Measurements from ENCODE around the gene GDAP1L1. TPM values are rescaled to one million over a fixed set of nuclear protein-coding genes. Genes with fewer than 3 reads are reported as not detected.

The GDAP1L1 gene
- total RNA-seq, 1 experiment from 2014 or later, result 0.54 TPM

DNA sequence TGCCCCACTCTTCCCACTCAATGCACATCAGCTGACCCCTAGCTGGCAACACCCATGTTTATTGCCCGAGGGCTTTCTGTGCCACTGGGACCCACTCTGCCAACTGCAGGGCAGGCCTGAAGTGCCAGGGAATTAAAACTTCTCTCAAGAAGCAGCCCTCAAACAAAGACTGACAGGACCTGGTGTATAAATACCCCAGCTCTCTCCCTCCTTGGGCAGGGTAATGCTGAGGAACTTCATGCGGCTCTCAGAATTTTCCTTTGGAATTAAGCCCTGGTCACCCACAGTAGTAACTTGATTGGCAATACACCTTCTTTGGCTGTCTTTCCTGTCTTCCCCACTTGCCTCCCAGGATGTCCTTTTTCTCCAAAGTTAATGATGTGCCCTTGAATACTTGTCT is 5.3 kb upstream of the GDAP1L1 start:
- POLR2A ChIA-PET (ENCODE audit: low non-redundant PET), result no interaction called here
- intact Hi-C loops (cut with micrococcal nuclease; ENCODE audit: unreplicated experiment), result no loop called here
- H3K27ac ChIP-seq (ENCODE audit: low read depth, low read length, poor library complexity, severe bottlenecking), result no peak overlapping the region

DNA sequence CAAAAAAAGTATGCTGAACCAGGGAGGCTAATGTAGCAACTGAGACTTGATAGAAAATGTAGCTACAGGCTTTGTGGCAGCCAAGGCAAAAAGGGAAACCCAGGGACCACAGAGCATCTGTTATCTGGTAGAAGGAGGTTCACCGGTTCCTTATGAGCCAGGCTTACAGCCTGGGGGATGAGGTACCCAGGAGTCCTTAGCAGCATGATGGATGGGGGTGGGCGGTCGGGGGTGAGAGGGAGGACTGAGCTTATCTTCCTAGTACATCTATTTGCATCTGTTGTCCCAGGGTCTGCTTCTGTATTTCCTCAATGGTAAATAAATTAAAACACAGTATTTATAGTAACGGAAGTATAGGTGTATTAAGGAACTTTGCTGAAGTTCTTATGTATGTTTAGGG is 1.1 kb upstream of the GDAP1L1 start:
- Histone ChIP-seq H3K27ac (ENCODE audit: low read depth, low read length, poor library complexity, severe bottlenecking) (no peak overlapping the region), H3K4me1 (ENCODE audit: insufficient read depth, low read length, poor library complexity, severe bottlenecking) (no peaks in the 10 kb centered on the region), H3K27me3 (replicated peaks; ENCODE audit: insufficient read depth, low read depth, low read length, poor library complexity) (peaks cover 45% of the 10 kb centered on the region), H3K4me3 (ENCODE audit: low read depth, low read length, poor library complexity, severe bottlenecking) (no peak overlapping the region), H3K36me3 (ENCODE audit: insufficient read depth, low read length, poor library complexity, severe bottlenecking) (no peaks in the 10 kb centered on the region), H3K9me3 (ENCODE audit: low read depth, low read length, poor library complexity, severe bottlenecking) (no peaks in the 10 kb centered on the region)
- no peak for DNase-seq (ENCODE audit: low spot score)
- CTCF ChIA-PET, result no interaction called here
- intact Hi-C loops (cut with micrococcal nuclease; ENCODE audit: unreplicated experiment), result no loop called here
- BruUV-seq (replicated peaks), result no TSS peak
- POLR2A ChIA-PET (ENCODE audit: low non-redundant PET), result no interaction called here
- TF ChIP-seq EZH2 (IDR thresholded peaks at IDR 0.05; ENCODE audit: borderline replicate concordance, low read depth, low read length, poor library complexity, severe bottlenecking), result no peak
- TF ChIP-seq, protein P1, sequence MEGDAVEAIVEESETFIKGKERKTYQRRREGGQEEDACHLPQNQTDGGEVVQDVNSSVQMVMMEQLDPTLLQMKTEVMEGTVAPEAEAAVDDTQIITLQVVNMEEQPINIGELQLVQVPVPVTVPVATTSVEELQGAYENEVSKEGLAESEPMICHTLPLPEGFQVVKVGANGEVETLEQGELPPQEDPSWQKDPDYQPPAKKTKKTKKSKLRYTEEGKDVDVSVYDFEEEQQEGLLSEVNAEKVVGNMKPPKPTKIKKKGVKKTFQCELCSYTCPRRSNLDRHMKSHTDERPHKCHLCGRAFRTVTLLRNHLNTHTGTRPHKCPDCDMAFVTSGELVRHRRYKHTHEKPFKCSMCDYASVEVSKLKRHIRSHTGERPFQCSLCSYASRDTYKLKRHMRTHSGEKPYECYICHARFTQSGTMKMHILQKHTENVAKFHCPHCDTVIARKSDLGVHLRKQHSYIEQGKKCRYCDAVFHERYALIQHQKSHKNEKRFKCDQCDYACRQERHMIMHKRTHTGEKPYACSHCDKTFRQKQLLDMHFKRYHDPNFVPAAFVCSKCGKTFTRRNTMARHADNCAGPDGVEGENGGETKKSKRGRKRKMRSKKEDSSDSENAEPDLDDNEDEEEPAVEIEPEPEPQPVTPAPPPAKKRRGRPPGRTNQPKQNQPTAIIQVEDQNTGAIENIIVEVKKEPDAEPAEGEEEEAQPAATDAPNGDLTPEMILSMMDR (conservative IDR thresholded peaks at IDR 0.05; ENCODE audit: low read depth, low read length), result no peak

More for the DNA sequence above, 5.3 kb upstream of the GDAP1L1 start:
- CTCF ChIA-PET, result no interaction called here
- no peaks in the 10 kb centered on the region for H3K9me3 ChIP-seq (ENCODE audit: low read depth, low read length, poor library complexity, severe bottlenecking)
- H3K4me3 ChIP-seq (ENCODE audit: low read depth, low read length, poor library complexity, severe bottlenecking), result no peak overlapping the region
- no TSS peak for BruUV-seq (replicated peaks)
- H3K4me1 ChIP-seq (ENCODE audit: insufficient read depth, low read length, poor library complexity, severe bottlenecking), result no peaks in the 10 kb centered on the region
- no peaks in the 10 kb centered on the region for H3K36me3 ChIP-seq (ENCODE audit: insufficient read depth, low read length, poor library complexity, severe bottlenecking)
- peaks cover 27% of the 10 kb centered on the region for H3K27me3 ChIP-seq (replicated peaks; ENCODE audit: insufficient read depth, low read depth, low read length, poor library complexity)
- no peak for DNase-seq (ENCODE audit: low spot score)
- TF ChIP-seq, protein P1 (conservative IDR thresholded peaks at IDR 0.05; ENCODE audit: low read depth, low read length), result no peak
- no peak for TF ChIP-seq EZH2 (IDR thresholded peaks at IDR 0.05; ENCODE audit: borderline replicate concordance, low read depth, low read length, poor library complexity, severe bottlenecking)

DNA sequence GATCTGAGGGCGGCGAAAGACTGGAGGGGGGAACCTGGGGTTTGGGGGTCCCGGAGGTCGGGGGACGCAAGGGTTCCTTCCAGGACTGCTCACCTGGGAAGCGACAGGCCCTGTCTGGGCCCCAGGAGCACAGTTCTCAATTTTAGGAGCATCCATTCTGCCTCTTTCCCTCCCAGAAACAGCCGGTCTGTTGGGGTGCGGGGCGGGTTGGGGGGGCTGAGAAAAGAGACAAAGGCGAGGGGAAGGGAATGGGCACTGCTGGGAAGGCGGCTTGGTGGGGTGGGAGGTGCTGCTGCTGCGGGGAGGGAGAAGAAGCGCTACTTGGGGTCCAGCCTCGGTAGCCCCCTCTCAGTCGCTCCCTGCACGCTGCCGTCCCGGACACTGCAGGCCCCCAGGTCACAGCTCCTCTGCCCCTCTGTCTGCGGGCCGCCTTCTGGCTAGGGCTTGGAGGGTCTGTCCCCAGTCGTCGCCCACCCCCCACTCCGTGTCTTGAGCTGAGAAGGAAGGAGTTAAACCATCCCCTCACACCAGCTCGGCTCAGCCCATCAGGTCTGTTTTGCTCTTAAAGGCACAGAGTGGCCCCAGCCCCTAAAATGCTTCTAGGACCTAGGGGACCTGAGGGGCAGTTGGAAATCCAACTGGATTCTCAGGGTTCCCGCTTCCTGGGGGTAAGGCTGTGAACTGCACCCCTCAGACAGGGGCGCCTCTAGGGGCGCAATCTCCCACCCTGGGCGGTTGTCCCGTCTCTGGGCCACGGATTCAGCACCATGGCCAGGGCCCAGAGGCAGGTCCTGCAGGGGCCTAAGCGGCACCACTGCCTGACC is 690 bp downstream of the GDAP1L1 start:
- Histone ChIP-seq H3K9me3 (ENCODE audit: low read depth, low read length, poor library complexity, severe bottlenecking) (no peaks in the 10 kb centered on the region), H3K4me1 (ENCODE audit: insufficient read depth, low read length, poor library complexity, severe bottlenecking) (no peaks in the 10 kb centered on the region), H3K36me3 (ENCODE audit: insufficient read depth, low read length, poor library complexity, severe bottlenecking) (no peaks in the 10 kb centered on the region), H3K4me3 (ENCODE audit: low read depth, low read length, poor library complexity, severe bottlenecking) (no peak overlapping the region), H3K27ac (ENCODE audit: low read depth, low read length, poor library complexity, severe bottlenecking) (no peak overlapping the region), H3K27me3 (replicated peaks; ENCODE audit: insufficient read depth, low read depth, low read length, poor library complexity) (peaks cover 38% of the 10 kb centered on the region)
- peak; percentile 57 for DNase-seq (ENCODE audit: low spot score)
- intact Hi-C loops (cut with micrococcal nuclease; ENCODE audit: unreplicated experiment), result no loop called here
- ChIA-PET CTCF (no interaction called here), POLR2A (ENCODE audit: low non-redundant PET) (no interaction called here)
- TF ChIP-seq EZH2 (IDR thresholded peaks at IDR 0.05; ENCODE audit: borderline replicate concordance, low read depth, low read length, poor library complexity, severe bottlenecking), result no peak
- TF ChIP-seq, protein P1 (conservative IDR thresholded peaks at IDR 0.05; ENCODE audit: low read depth, low read length), result peak; percentile 69
- BruUV-seq (replicated peaks), result no TSS peak

All from A673 (cell line).